Activated CD4-positive, alpha-beta memory T cell treated with anti-CD3 and anti-CD28 coated beads, Interleukin-2, amount 10 ng/mL, durations not matched to agents 7 days and 5 days (primary cell): ENCODE measurements around the gene RNF144B. TPM values are rescaled to one million over a fixed set of nuclear protein-coding genes. Genes with fewer than 3 reads are reported as not detected.
"Not testable (repeated sequence)": the region's sequence is repeated elsewhere in the genome, so short reads cannot be mapped to it uniquely, and the experiment has no call there.

Experiments used
- CTCF ChIA-PET: fragments of 350-600 bp; sonication (Branson Sonifier 250); formaldehyde crosslinking; loops from one replicate; lab custom pipeline; 2021; ENCODE audit warnings: antibody characterized with exemption, inconsistent platforms; lab: Charles Lee
- POLR2A ChIA-PET: fragments of 350-600 bp; sonication (Branson Sonifier 250); formaldehyde crosslinking; loops from one replicate; lab custom pipeline; 2021; ENCODE audit warnings: antibody characterized with exemption; lab: Charles Lee
- DNase-seq: peaks from one replicate; pipeline ENCODE4 v3.0.0-alpha.2; 2020
- H3K27ac Mint-ChIP-seq: one replicate; pipeline ENCODE4 v1.8.0; 2021; ENCODE audit warnings: mild to moderate bottlenecking, mixed read lengths
- H3K27me3 Mint-ChIP-seq: one replicate; pipeline ENCODE4 v1.8.0; 2021; ENCODE audit warnings: mixed read lengths
- H3K36me3 Mint-ChIP-seq: one replicate; pipeline ENCODE4 v1.8.0; 2021; ENCODE audit warnings: low read depth, mixed read lengths
- H3K4me1 Mint-ChIP-seq: one replicate; pipeline ENCODE4 v1.8.0; 2021; ENCODE audit warnings: mixed read lengths
- H3K4me3 Mint-ChIP-seq: one replicate; pipeline ENCODE4 v1.8.0; 2021; ENCODE audit warnings: mild to moderate bottlenecking, mixed read lengths
- H3K9me3 Mint-ChIP-seq: one replicate; pipeline ENCODE4 v1.8.0; 2021; ENCODE audit warnings: mixed read lengths
- total RNA-seq, 2 experiments: library from RNA; stranded (reverse); gene quantifications; one replicate each; pipeline ENCODE4 v1.2.3, GENCODE V29; 2021

Gene RNF144B
- total RNA-seq, 2 experiments from 2014 or later: 1.3 to 2.0 TPM

- DNase-seq: no peak
- Mint-ChIP-seq H3K9me3 (no peaks in the 10 kb centered on the region), H3K4me1 (peaks cover 12% of the 10 kb centered on the region), H3K27ac (no peak overlapping the region), H3K36me3 (no peaks in the 10 kb centered on the region), H3K27me3 (no peaks in the 10 kb centered on the region), H3K4me3 (no peak overlapping the region)
- ChIA-PET POLR2A (no interaction called here), CTCF (no interaction called here)
Measured at GRCh38 chr6:18400831-18401446, 13.8 kb downstream of the RNF144B start.

- H3K9me3 Mint-ChIP-seq, POLR2A ChIA-PET, CTCF ChIA-PET, H3K27me3 Mint-ChIP-seq, DNase-seq, H3K4me3 Mint-ChIP-seq, H3K36me3 Mint-ChIP-seq, H3K27ac Mint-ChIP-seq: not testable (repeated sequence)
- H3K4me1 Mint-ChIP-seq: peaks cover 12% of the 10 kb centered on the region
Measured at GRCh38 chr6:18404965-18405364, 17.8 kb downstream of the RNF144B start.

GRCh38 chr6:18405477-18406293 lies 18.5 kb downstream of the RNF144B start:
- ChIA-PET CTCF (no interaction called here), POLR2A (no interaction called here)
- Mint-ChIP-seq H3K9me3 (no peaks in the 10 kb centered on the region), H3K4me1 (peaks cover 7% of the 10 kb centered on the region), H3K4me3 (no peak overlapping the region), H3K36me3 (no peaks in the 10 kb centered on the region), H3K27me3 (no peaks in the 10 kb centered on the region), H3K27ac (no peak overlapping the region)
- DNase-seq: no peak

- no peak overlapping the region for H3K4me3 Mint-ChIP-seq
Measured at GRCh38 chr6:18406955-18407749, 20.0 kb downstream of the RNF144B start.

GRCh38 chr6:18409602-18410001 lies 22.5 kb downstream of the RNF144B start:
- POLR2A ChIA-PET, CTCF ChIA-PET, H3K4me3 Mint-ChIP-seq, H3K36me3 Mint-ChIP-seq, H3K9me3 Mint-ChIP-seq, H3K27ac Mint-ChIP-seq, DNase-seq, H3K4me1 Mint-ChIP-seq, H3K27me3 Mint-ChIP-seq: not testable (repeated sequence)

More at GRCh38 chr6:18406955-18407749, 20.0 kb downstream of the RNF144B start:
- Mint-ChIP-seq H3K36me3 (no peaks in the 10 kb centered on the region), H3K27me3 (no peaks in the 10 kb centered on the region), H3K27ac (no peak overlapping the region), H3K9me3 (no peaks in the 10 kb centered on the region), H3K4me1 (no peaks in the 10 kb centered on the region)
- ChIA-PET POLR2A (no interaction called here), CTCF (no interaction called here)
- no peak for DNase-seq

GRCh38 chr6:18410412-18410811 lies 23.3 kb downstream of the RNF144B start:
- no peak for DNase-seq
- POLR2A ChIA-PET: no interaction called here
- Mint-ChIP-seq H3K36me3 (no peaks in the 10 kb centered on the region), H3K4me1 (no peaks in the 10 kb centered on the region), H3K9me3 (no peaks in the 10 kb centered on the region), H3K4me3 (no peak overlapping the region), H3K27ac (no peak overlapping the region), H3K27me3 (no peaks in the 10 kb centered on the region)
- CTCF ChIA-PET: no interaction called here

- no peak for DNase-seq
- H3K27me3 Mint-ChIP-seq: no peaks in the 10 kb centered on the region
- H3K4me3 Mint-ChIP-seq: no peak overlapping the region
- POLR2A ChIA-PET: no interaction called here
- H3K36me3 Mint-ChIP-seq: no peaks in the 10 kb centered on the region
- CTCF ChIA-PET: no interaction called here
- no peaks in the 10 kb centered on the region for H3K9me3 Mint-ChIP-seq
- no peak overlapping the region for H3K27ac Mint-ChIP-seq
- no peaks in the 10 kb centered on the region for H3K4me1 Mint-ChIP-seq
Measured at GRCh38 chr6:18412068-18412467, 24.9 kb downstream of the RNF144B start.

- ChIA-PET CTCF (no interaction called here), POLR2A (no interaction called here)
- Mint-ChIP-seq H3K4me3 (no peak overlapping the region), H3K27ac (no peak overlapping the region), H3K4me1 (no peaks in the 10 kb centered on the region), H3K27me3 (no peaks in the 10 kb centered on the region), H3K9me3 (no peaks in the 10 kb centered on the region), H3K36me3 (no peaks in the 10 kb centered on the region)
- no peak for DNase-seq
Measured at GRCh38 chr6:18412644-18413043, 25.5 kb downstream of the RNF144B start.

GRCh38 chr6:18413381-18413780 lies 26.2 kb downstream of the RNF144B start:
- no peak for DNase-seq
- no peak overlapping the region for H3K4me3 Mint-ChIP-seq
- no peaks in the 10 kb centered on the region for H3K27me3 Mint-ChIP-seq
- H3K36me3 Mint-ChIP-seq: no peaks in the 10 kb centered on the region
- CTCF ChIA-PET: no interaction called here
- POLR2A ChIA-PET: no interaction called here
- H3K4me1 Mint-ChIP-seq: no peaks in the 10 kb centered on the region
- H3K9me3 Mint-ChIP-seq: no peaks in the 10 kb centered on the region
- no peak overlapping the region for H3K27ac Mint-ChIP-seq

GRCh38 chr6:18414116-18414515 lies 27.0 kb downstream of the RNF144B start:
- POLR2A ChIA-PET: no interaction called here
- Mint-ChIP-seq H3K9me3 (no peaks in the 10 kb centered on the region), H3K4me1 (no peaks in the 10 kb centered on the region)

GRCh38 chr6:18415207-18415606 lies 28.1 kb downstream of the RNF144B start:
- no peaks in the 10 kb centered on the region for H3K9me3 Mint-ChIP-seq
- no peak overlapping the region for H3K27ac Mint-ChIP-seq
- POLR2A ChIA-PET: no interaction called here
- no peak for DNase-seq
- H3K36me3 Mint-ChIP-seq: no peaks in the 10 kb centered on the region
- no peaks in the 10 kb centered on the region for H3K4me1 Mint-ChIP-seq
- no peak overlapping the region for H3K4me3 Mint-ChIP-seq
- peaks cover 2% of the 10 kb centered on the region for H3K27me3 Mint-ChIP-seq
- CTCF ChIA-PET: no interaction called here

More at GRCh38 chr6:18414116-18414515, 27.0 kb downstream of the RNF144B start:
- Mint-ChIP-seq H3K27me3 (no peaks in the 10 kb centered on the region), H3K4me3 (no peak overlapping the region), H3K36me3 (no peaks in the 10 kb centered on the region), H3K27ac (no peak overlapping the region)
- no peak for DNase-seq
- CTCF ChIA-PET: no interaction called here

- H3K4me3 Mint-ChIP-seq: no peak overlapping the region
- CTCF ChIA-PET: no interaction called here
Measured at GRCh38 chr6:18415671-18416340, 28.7 kb downstream of the RNF144B start.

GRCh38 chr6:18416341-18416679 lies 29.2 kb downstream of the RNF144B start:
- H3K27me3 Mint-ChIP-seq: peaks cover 2% of the 10 kb centered on the region
- no peak for DNase-seq
- no peak overlapping the region for H3K27ac Mint-ChIP-seq
- H3K9me3 Mint-ChIP-seq: no peaks in the 10 kb centered on the region
- no peak overlapping the region for H3K4me3 Mint-ChIP-seq
- H3K36me3 Mint-ChIP-seq: no peaks in the 10 kb centered on the region
- H3K4me1 Mint-ChIP-seq: no peaks in the 10 kb centered on the region
- ChIA-PET CTCF (no interaction called here), POLR2A (no interaction called here)

More at GRCh38 chr6:18415671-18416340, 28.7 kb downstream of the RNF144B start:
- no peak for DNase-seq
- Mint-ChIP-seq H3K27ac (no peak overlapping the region), H3K9me3 (no peaks in the 10 kb centered on the region), H3K4me1 (no peaks in the 10 kb centered on the region), H3K36me3 (no peaks in the 10 kb centered on the region), H3K27me3 (peaks cover 2% of the 10 kb centered on the region)
- POLR2A ChIA-PET: no interaction called here
